SKM-1 treated with dmso at 0.1 percent for 144 hours (cell line): ENCODE measurements around the gene OR56A3.

ENCODE experiments used
- DNase-seq: peaks from one replicate; lab custom pipeline; 2025; ENCODE audit not compliant: unreplicated experiment; lab: John Stamatoyannopoulos, UW

The OR56A3 gene

DNA sequence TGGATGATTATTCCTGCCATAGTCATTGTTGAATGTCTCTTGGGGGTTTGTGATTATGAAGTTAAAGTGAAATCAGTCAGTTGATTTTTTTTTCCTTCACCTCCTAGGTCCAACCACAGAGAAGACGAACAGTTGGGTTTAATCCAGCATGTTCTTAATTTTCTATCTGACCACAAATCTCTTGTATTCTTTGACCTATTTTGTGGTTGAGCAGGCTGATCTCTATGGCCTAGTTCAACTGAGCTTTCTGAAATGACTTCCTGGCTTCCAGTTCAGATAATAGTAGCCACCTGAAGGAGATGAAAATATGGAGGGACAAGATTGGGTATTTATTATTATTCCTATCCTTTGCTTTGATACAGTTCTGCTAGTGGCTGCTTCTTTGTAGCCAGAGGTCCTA, 31.5 kb downstream of the OR56A3 start:
- no peak for DNase-seq

GRCh38 chr11:5983443-5983842, 41.4 kb downstream of the OR56A3 start:
- no peak for DNase-seq

DNA sequence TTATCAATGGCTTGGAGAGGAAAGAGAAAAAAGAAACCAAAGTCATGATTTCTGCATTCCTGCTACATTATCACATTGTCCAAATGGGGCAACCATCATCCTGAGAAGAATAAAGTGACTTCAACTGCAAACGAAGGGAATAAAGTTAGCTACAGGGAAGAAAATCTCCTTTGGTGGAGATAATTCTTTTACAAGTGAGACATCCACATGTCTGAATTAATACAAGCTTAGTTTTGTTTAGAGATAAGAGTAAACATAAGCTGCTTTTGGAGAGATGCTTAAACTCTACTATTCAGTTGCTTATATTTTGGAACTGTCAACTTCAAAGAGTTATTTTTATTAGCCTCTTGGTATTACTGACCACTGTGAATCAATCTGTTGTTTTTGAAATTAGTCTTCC, 44.8 kb downstream of the OR56A3 start, which contains the start of gene OR52L1:
Gene OR52L1, minus strand, starts transcription at position 101 of the 400 bp plus-strand sequence. Its CDS starts 55 bp downstream, at position 46.
- no peak for DNase-seq

- DNase-seq: no peak
Measured at GRCh38 chr11:5989203-5989602, 47.2 kb downstream of the OR56A3 start.

DNA sequence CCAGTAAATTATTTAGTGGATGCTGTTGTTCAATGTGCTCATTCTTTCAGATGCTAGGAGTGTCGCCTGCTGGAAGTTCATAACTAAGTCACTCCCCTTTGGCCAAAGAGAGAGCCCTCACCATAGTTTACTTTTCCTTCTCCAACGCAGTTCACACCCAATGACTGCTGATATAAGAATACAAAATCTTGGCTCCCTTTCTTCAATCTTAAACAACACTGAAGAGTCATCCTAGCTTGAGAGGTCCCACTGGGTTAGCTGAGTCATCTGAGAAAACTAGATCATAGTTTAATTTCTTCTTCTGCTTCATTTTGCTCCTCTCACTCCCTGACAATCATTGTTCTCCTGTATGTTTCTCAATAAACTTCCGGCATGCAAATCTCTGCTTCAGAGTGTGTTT, 50.1 kb downstream of the OR56A3 start:
- DNase-seq: no peak

DNA sequence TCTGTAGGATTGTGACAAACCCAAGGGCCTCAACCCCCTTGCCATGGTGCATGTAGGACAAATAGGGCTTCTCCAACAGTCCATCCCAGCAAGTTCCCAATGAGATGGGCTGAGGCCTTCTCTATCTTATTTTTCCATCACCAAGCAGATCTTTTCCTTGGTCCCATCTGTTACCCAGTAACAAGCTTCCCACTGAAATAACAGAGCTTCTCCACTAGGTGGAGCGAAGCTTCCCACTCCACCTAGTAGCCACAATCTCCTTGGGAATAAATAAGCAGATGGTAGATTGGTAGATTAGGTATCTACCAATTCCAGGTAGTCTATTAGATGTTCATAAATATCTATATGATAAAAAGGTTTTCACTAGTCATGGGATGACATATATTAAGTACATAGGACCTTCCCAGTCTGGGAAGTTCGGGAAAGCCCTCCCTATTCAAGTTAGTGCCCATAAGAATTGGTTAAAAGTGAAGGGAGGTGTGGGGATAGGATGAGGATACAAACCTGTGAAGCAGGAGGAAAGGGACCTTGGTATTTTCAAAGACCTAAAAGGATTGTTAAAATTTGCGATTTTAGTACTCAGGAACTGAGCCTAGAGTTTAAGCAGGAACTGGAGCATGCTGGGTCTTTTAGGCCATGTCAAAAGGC, 50.7 kb downstream of the OR56A3 start:
- peak; percentile 30 for DNase-seq

DNA sequence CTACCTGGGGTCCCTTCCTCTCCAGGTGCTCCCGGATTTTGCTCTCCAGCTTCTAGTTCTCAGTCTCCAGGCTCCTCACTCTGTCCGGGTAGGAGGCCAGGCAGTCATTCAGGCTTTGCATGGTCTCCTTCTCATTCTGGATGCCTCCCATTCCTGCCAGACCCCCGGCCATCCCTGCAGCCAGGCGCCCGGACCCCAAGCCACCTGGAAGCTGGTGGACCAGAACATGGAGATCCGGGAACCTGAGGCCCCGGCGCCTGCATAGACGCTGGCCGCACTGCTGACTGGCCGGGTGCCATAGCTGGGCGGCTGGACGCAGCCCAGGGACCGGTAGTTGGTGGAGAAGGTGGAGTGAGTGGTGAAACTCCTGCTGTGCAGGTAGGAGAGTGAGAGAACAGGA, 52.7 kb downstream of the OR56A3 start:
- no peak for DNase-seq
